ENCODE results near the gene GCAT.
"Not testable (repeated sequence)": the region's sequence is repeated elsewhere in the genome, so short reads cannot be mapped to it uniquely, and the experiment has no call there.

GCAT gene

GRCh38 chr22:37782340-37783168 is 25.2 kb upstream of the GCAT start:
- DNase-seq: peak; percentile 92

GRCh38 chr22:37784829-37785495 is 22.8 kb upstream of the GCAT start:
- DNase-seq: no peak

DNA sequence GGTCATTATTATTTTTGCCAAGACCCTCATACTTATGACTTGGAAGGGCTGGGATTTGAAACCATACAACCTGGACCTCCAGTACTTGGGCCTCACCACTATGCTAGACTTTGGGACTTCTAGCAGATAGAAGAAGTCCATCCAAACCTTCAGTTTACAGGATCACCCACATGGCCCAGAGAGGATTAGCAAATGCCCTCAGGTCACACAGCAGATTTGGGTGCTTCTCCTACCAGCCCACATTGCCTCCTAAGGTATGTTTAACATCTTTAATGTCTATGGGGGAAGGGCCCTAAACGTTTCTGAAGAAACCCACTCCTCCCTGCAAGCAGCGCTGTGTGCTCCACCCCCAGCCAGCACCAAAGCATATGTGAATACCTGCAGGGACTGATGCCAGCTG is 17.5 kb upstream of the GCAT start:
- no peak for DNase-seq

DNA sequence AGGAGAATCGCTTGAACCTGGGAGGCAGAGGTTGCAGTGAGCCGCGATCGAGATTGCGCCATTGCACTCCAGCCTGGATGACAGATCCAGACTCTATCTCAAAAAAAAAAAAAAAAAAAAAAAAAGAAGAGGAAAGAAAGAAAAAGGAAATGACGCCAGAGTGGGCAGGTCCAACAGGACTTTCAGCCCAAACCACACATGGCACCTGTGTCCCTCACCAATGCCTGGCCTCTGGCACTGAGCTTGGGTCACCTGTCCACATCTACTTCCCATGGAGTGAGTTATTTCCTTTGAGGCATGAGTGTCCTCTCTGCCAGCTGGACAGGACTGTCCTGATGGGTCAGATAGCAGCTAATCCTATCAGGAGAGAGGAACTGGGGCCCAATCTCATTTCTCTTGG is 15.2 kb upstream of the GCAT start:
- DNase-seq: no peak

GRCh38 chr22:37794376-37794775 is 13.4 kb upstream of the GCAT start:
- DNase-seq: no peak

GRCh38 chr22:37796079-37796478 is 11.7 kb upstream of the GCAT start:
- DNase-seq: no peak

DNA sequence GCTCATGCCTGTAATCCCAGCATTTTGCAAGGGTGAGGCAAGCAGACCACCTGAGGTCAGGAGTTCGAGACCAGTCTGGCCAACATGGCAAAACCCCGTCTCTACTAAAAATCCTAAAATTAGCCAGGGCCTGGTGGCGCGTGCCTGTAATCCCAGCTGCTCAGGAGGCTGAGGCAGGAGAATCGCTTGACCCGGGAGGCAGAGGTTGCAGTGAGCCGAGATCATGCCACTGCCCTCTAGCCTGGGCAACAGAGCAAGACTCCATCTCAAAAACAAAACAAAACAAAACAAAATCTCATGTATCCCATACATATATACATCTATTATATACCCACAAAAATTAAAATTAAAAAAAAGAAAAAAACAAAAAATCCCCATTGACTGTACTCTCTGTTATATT is 10.5 kb upstream of the GCAT start:
- DNase-seq: not testable (repeated sequence)

DNA sequence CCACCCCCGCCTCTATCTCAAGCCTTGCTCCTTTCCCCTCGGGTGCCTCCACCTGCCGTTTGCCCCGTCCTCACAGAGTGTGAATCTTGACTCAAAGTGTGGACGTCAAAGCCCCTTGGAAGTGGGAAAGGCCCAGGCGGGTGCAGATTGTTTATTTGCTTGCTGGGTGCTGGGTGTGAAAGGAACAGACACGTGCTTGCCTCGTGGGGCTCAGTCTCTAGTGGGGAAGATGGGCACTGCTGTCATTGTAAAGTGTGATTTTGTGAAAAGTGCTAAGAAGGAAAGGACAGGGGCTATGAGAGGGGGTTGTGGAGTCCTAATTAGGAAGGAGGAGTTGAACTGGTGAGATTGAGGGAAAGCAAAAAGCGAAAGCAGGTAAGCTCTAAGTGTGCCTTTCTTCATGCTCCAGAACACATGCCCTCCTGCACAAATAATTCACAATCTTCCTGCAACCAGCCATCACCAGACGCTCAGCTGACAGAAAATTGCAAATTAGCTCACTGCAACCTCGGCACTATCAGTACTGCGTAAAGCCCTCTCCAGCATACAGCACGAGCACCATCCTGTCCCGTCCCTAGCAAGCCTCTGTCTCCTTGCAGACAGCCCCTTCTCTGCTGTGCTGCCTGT is 9.7 kb upstream of the GCAT start:
- DNase-seq: no peak

DNA sequence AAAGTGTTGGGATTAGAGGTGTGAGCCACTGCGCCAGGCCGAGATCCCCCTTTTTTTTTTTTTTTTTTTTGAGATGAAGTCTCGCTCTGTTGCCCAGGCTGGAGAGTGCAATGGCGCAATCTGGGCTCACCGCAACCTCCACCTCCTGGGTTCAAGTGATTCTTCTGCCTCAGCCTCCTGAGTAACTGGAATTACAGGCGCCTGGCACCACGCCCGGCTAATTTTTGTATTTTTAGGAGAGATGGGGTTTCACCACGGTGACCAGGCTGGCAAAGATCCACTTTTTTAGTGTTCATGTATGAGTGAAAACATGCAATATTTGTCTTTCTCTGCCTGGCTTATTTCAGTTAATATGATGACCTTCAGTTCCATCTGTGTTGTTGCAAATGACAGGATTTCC is 7.8 kb upstream of the GCAT start:
- DNase-seq: not testable (repeated sequence)

GRCh38 chr22:37801946-37802309 is 5.8 kb upstream of the GCAT start:
- no peak for DNase-seq

GRCh38 chr22:37802310-37803194 is 5.2 kb upstream of the GCAT start:
- DNase-seq: no peak

GRCh38 chr22:37803195-37803638 is 4.5 kb upstream of the GCAT start:
- DNase-seq: no peak

DNA sequence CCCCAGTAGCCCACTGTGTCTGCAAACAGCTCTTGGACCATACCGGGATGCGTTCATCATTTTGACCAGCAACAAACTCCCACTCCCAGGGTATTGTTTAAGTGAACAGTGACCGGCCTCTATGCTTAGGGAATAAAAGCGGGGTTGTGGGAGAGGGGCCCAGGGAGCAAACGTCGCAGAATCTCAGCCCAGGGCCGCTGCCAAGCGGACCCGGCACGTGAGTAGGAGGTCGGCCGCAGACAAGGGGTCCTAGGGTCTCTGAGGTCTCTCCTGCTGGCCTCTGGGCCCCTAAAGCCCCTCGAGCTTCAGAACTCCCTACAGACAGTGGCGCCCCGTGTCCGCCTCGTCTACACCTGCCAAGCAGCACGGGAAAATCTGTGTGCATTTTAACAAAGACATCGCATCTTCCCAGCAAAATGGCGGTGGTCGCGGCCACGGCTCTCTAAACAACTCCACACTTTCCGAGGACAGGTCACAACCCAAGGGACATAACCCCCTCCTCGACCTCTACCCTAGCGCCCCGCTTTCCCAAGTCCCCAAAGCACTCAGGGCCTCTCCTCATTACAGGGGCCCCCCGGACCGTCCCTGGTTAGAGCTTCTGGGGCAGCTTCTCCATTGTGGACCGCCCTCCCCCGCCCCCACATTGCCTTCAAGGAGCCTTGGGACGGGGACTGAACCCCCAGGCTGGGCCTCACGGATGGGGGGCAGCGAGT is 3.9 kb upstream of the GCAT start:
- no peak for DNase-seq

DNA sequence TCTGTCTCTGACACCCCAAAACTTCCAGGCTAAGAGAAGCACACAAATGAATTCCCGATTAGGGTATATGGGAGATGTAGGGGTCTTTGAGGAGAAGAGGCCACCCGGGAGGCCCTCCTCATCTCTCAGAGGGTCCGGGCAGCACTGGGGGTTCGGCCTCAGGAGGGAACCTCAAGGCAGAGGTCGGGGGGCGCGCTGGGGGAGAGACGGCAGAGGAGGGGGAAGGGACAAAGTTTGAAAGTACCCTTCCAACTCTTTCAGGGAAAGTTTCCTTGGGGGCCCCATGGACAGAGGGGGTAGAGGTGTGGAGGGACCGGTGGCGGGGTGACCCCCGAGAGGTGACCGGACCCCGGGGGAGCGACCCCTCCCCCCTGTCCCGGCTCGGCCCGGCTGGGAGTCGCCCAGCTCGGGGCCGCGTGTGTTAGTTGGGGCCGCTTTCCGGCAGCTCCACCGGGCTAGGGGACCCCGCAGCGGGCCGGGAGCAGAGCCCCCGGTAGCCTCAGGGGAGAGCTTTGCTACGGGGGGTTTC is 3.3 kb upstream of the GCAT start:
- no peak for DNase-seq

DNA sequence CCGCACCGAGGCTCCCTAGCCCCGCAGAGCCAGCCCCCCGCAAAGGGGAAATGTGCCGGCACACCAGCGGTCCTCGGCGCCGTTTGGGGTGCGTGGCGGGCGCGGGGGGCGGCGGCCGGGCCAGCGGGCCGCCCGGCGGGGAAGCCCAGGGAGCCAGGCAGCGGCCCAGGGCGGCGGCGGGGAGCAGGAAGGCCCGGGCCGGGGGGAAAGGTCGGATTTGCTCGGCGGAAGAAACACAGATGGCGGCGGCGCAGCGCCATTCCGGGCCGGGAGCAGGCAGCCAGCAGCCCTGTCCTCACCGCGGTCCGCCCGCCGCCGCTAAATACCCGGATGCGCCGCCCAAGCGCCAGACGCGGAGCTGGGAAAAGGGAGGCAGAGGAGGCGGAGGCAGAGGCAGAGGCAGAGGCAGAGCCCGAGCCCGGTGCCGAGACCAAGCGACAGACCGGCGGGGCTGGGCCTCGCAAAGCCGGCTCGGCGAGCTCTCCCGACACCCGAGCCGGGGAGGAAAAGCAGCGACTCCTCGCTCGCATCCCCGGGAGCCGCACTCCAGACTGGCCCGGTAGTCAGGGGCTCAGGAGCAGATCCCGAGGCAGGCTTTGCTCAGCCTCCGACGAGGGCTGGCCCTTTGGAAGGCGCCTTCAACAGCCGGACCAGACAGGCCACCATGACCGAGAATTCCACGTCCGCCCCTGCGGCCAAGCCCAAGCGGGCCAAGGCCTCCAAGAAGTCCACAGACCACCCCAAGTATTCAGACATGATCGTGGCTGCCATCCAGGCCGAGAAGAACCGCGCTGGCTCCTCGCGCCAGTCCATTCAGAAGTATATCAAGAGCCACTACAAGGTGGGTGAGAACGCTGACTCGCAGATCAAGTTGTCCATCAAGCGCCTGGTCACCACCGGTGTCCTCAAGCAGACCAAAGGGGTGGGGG is 2.6 kb upstream of the GCAT start:
- DNase-seq: peak; percentile 88

- DNase-seq: no peak
Observed at GRCh38 chr22:37805810-37806277, 1.9 kb upstream of the GCAT start.

- DNase-seq: peak; percentile 68
Observed at GRCh38 chr22:37806409-37807333, 1.1 kb upstream of the GCAT start.

DNA sequence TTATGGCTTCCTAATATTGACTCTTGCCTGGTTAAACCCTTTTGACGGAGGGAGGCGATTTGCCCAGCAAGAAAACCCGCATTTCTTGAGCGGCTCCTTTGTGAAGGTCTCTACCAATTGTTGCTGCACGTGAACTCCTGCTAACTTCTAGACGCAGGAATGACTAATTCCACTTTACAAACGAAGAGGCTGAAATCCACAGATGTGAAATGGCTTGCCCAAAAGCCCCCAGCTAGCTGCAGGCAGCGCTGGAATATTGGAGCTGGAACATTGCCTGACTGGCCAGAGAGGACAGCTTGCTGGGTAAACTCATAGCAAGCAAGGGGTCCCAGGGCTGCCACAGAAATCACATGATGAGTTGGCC is 542 bp downstream of the GCAT start:
- DNase-seq: peak; percentile 48

DNA sequence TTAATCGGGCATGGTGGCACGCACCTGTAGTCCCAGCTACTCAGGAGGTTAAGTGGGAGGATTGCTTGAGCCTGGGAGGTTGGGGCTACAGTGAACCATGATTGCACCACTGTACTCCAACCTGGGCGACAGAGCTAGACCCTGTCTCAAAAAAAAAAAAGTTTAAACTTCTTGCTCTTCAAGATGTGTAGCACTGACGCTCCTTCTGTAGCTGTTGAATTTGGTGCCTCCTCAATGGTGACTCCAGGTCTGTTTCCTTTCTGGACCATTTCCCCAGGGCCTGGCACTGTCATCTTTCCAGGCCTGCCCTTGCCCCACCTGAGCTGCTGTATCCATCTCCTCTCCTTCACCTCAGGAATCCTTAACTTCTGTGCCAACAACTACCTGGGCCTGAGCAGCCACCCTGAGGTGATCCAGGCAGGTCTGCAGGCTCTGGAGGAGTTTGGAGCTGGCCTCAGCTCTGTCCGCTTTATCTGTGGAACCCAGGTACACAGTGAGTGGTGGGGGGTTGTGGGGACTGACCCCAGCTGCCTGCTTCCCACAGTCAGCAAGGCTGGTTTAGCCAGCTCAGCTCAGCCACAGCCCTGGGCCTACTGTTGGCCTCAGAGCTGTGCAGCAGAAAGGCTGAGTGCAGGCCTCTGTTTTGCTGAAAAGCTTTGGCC is 2.1 kb downstream of the GCAT start:
- no peak for DNase-seq

All from EL (cell line).